Esophagus (tissue), 2 donors: Measurements from ENCODE around the gene ZDHHC7. TPM values are rescaled to one million over a fixed set of nuclear protein-coding genes. Genes with fewer than 3 reads are reported as not detected.

Source experiments
- H3K27ac ChIP-seq, 2 donors: one replicate each; pipeline ENCODE4 v1.5.1; 2013; ENCODE audit warnings: low read depth in 2 of 2, mild to moderate bottlenecking in 2 of 2, inconsistent platforms in 1 of 2, low read length in 1 of 2, moderate library complexity in 1 of 2
- H3K27me3 ChIP-seq, 2 donors: one replicate each; pipeline ENCODE4 v1.6.1; 2013; ENCODE audit warnings: low read length in 2 of 2, control low read depth in 1 of 2, mild to moderate bottlenecking in 1 of 2; ENCODE audit not compliant: insufficient read depth in 2 of 2, control insufficient read depth in 1 of 2
- H3K36me3 ChIP-seq, 2 donors: one replicate each; pipeline ENCODE4 v1.6.1; 2013; ENCODE audit warnings: low read length in 1 of 2; ENCODE audit not compliant: control insufficient read depth in 2 of 2, insufficient read depth in 2 of 2
- H3K4me1 ChIP-seq, 2 donors: one replicate each; pipeline ENCODE4 v1.6.1; 2013; ENCODE audit warnings: low read length in 1 of 2; ENCODE audit not compliant: control insufficient read depth in 2 of 2, insufficient read depth in 2 of 2
- H3K4me3 ChIP-seq, 2 donors: one replicate each; pipeline ENCODE4 v1.5.1; 2013; ENCODE audit warnings: low read length in 2 of 2, mild to moderate bottlenecking in 2 of 2, low read depth in 1 of 2, moderate library complexity in 1 of 2
- H3K9me3 ChIP-seq, 2 donors: one replicate each; pipeline ENCODE4 v1.6.1; 2013; ENCODE audit warnings: mild to moderate bottlenecking in 2 of 2, low read depth in 1 of 2, low read length in 1 of 2, moderate library complexity in 1 of 2; ENCODE audit not compliant: control insufficient read depth in 2 of 2, insufficient read depth in 1 of 2
- WGBS, 2 donors: extraction: QIAGEN DNeasy Blood & Tissue Kit; methylation state at CpG; one replicate each; pipeline ENCODE4 v1.1.7; 2013; 5-methylcytosine and 5-hydroxymethylcytosine counted together
- polyA plus RNA-seq, 2 donors: library from polyadenylated mRNA; stranded (reverse); fragments of 200-250 nt; gene quantifications; one replicate each; pipeline ENCODE4 v1.2.3, GENCODE V29; 2013
- donor health status: healthy with polysubstance abuse.
- donor health status: Bipolar disorder and iron deficiency.

The ZDHHC7 gene
- polyA plus RNA-seq, 2 donors: 17.1 to 17.9 TPM

GRCh38 chr16:84933774-84934631, 77.3 kb downstream of the ZDHHC7 start:
- peaks cover 0 to 8% of the 10 kb centered on the region in 2 donors for H3K9me3 ChIP-seq
- no peaks in the 10 kb centered on the region for H3K36me3 ChIP-seq
- 64 to 65% methylated on average over 28 to 29 of the region's 29 CpGs for WGBS, 2 donors
- peak overlapping the region in 1 of 2 donors; percentile 29 for H3K27ac ChIP-seq
- no peak overlapping the region for H3K4me3 ChIP-seq
- H3K27me3 ChIP-seq: no peaks in the 10 kb centered on the region
- peaks cover under 1 to 5% of the 10 kb centered on the region in 2 donors for H3K4me1 ChIP-seq

GRCh38 chr16:84932681-84933080, 78.7 kb downstream of the ZDHHC7 start:
- no peaks in the 10 kb centered on the region for H3K27me3 ChIP-seq
- 73 to 90% methylated on average over 5 of the region's 5 CpGs for WGBS, 2 donors
- no peaks in the 10 kb centered on the region for H3K36me3 ChIP-seq
- H3K27ac ChIP-seq: no peak overlapping the region
- peaks cover 5 to 8% of the 10 kb centered on the region in 2 donors for H3K4me1 ChIP-seq
- peaks cover 0 to 8% of the 10 kb centered on the region in 2 donors for H3K9me3 ChIP-seq
- no peak overlapping the region for H3K4me3 ChIP-seq

- Histone ChIP-seq H3K9me3 (peaks cover 0 to 8% of the 10 kb centered on the region in 2 donors), H3K4me1 (peaks cover 5 to 8% of the 10 kb centered on the region in 2 donors), H3K27me3 (no peaks in the 10 kb centered on the region), H3K4me3 (no peak overlapping the region), H3K27ac (no peak overlapping the region), H3K36me3 (no peaks in the 10 kb centered on the region)
- WGBS, 2 donors: 94 to 95% methylated on average over 8 of the region's 8 CpGs
These were observed 79.8 kb downstream of the ZDHHC7 start for GRCh38 chr16:84931506-84931905.

DNA sequence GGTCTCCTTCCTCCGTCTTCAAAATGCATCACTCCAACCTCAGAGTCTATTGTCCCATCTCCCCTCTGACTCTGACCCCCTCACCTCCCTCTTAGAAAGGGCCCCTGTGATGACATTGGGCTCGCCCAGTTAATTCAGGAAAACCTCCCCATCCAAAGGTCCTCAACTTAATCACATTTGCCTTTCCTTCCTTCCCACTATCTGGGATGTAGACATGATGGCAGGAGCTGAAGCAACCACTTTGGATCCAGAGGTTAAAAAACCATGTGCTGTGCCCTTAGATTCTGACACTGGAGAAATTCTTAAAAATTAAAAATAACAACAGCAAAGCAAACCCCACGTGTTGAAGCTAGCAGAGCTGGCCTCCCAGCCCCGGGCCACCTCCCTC, 80.2 kb downstream of the ZDHHC7 start:
- no peaks in the 10 kb centered on the region for H3K27me3 ChIP-seq
- H3K4me3 ChIP-seq: no peak overlapping the region
- WGBS, 2 donors: 90 to 97% methylated on average over 4 of the region's 4 CpGs
- H3K36me3 ChIP-seq: no peaks in the 10 kb centered on the region
- H3K4me1 ChIP-seq: peaks cover 5 to 8% of the 10 kb centered on the region in 2 donors
- H3K9me3 ChIP-seq: peaks cover 0 to 8% of the 10 kb centered on the region in 2 donors
- H3K27ac ChIP-seq: no peak overlapping the region

- H3K36me3 ChIP-seq: no peaks in the 10 kb centered on the region
- no peak overlapping the region for H3K4me3 ChIP-seq
- H3K4me1 ChIP-seq: peaks cover 5 to 11% of the 10 kb centered on the region in 2 donors
- peaks cover 0 to 8% of the 10 kb centered on the region in 2 donors for H3K9me3 ChIP-seq
- WGBS, 2 donors: 67 to 83% methylated on average over 6 to 8 of the region's 8 CpGs
- H3K27ac ChIP-seq: peak overlapping the region in 1 of 2 donors; percentile 19
- H3K27me3 ChIP-seq: no peaks in the 10 kb centered on the region
These were observed 80.8 kb downstream of the ZDHHC7 start for GRCh38 chr16:84930298-84931106.

DNA sequence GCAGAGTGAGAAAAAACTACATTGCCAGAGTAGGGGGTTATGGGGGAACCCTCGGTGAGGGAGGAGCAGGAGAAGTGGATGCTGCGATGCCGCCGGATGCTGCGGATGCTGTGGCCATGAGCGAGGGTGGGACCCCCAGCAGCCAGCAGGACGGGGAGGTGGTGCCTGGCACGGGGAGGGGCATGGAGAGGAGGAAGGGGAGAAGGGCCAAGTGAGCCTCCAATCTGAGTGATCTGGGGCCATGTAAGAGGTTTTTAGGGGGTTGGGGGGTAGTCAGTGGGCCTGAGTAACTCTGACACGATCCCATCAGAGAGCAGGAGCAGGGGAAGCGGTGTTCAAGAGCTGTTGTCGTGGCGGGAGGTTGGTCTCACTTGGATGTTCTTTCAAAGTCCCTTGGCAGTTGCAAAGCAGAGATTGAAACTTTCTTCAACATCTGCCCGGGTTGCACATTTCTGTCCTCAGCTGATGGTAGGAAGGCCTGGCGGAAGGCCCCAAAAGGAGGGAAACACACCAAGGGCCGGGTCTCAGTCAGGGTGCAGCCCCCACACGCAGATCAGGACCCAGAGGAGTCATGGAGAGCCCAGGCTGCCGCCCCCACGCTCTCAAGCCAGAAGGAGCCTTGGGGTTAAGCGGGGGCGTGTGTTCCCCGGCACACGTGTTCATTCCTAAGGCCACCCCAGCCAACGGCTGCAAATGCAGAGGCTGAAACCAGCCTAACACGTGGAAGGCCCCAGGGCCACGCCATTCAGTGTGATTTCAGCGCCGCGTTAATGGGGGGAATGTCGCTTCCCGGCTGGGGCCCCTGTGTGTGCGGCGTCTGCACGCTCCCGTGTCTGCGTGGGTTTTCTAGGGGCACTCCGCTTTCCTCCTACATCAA, 81.7 kb downstream of the ZDHHC7 start:
- peaks cover 5 to 11% of the 10 kb centered on the region in 2 donors for H3K4me1 ChIP-seq
- H3K4me3 ChIP-seq: no peak overlapping the region
- H3K36me3 ChIP-seq: no peaks in the 10 kb centered on the region
- WGBS, 2 donors: 77 to 79% methylated on average over 34 to 36 of the region's 36 CpGs
- peaks cover 0 to 8% of the 10 kb centered on the region in 2 donors for H3K9me3 ChIP-seq
- H3K27me3 ChIP-seq: no peaks in the 10 kb centered on the region
- H3K27ac ChIP-seq: peak overlapping the region in 1 of 2 donors; percentile 20

- H3K4me3 ChIP-seq: no peak overlapping the region
- no peaks in the 10 kb centered on the region for H3K36me3 ChIP-seq
- no peaks in the 10 kb centered on the region for H3K27me3 ChIP-seq
- H3K9me3 ChIP-seq: peaks cover 0 to 8% of the 10 kb centered on the region in 2 donors
- H3K27ac ChIP-seq: no peak overlapping the region
- peaks cover 3 to 11% of the 10 kb centered on the region in 2 donors for H3K4me1 ChIP-seq
- 42 to 45% methylated on average over 16 of the region's 16 CpGs for WGBS, 2 donors
These were observed 82.5 kb downstream of the ZDHHC7 start for GRCh38 chr16:84928679-84929420.

DNA sequence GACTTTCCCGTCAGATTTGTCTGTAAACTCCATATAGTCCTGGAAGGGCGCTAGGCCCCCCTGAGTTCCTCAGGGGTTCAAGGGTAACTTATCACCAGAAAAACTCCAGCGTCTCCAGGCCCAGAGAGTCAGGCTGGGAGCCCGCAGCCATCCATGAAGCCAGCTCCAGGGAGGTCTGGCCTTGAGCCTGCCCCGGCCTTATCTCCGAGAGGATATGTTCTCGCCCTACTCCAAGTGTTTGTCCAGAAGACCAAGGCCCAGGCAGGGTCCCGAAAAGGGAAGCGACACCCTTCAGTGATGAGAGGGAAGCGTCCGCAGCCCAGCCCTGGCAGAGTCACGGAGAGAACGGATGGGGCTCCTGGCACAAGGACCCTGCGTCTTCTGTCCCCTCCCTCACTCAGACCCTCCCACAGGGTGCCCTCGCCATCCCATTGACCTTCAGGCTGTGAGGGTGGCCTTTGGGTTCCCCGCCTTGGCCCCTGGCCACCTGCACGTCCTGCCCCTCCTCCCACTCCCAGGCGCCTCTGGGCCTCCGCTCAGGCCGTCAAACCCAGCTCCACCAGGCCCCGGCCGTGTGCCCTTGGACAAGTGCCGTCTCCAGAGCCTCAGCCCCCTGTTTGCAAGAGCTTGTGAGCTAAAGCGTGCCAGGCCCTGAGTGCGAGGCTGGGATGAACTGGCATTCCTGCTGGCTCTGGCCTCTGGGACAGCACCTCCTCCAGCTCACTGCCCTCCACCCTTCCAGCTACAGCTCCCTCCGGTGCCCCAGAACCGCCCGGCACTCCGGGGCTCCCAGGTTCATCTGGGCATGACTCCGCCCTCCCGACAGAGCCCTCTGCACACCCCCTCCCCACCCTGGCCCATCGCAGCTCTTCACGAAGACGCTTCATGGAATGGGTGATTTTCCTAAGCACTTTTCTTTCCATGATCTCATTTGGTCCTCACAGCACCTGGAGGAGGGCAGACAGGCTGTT, 83.4 kb downstream of the ZDHHC7 start:
- Histone ChIP-seq H3K9me3 (peaks cover 0 to 8% of the 10 kb centered on the region in 2 donors), H3K4me3 (no peak overlapping the region), H3K27ac (peak overlapping the region in 1 of 2 donors; percentile 6), H3K4me1 (peaks cover 3 to 11% of the 10 kb centered on the region in 2 donors), H3K36me3 (no peaks in the 10 kb centered on the region), H3K27me3 (no peaks in the 10 kb centered on the region)
- WGBS, 2 donors: 81 to 87% methylated on average over 34 of the region's 34 CpGs
